ENCODE data around the gene LRRC1. TPM values are rescaled to one million over a fixed set of nuclear protein-coding genes. Genes with fewer than 3 reads are reported as not detected.

Gene LRRC1
- total and polyA plus RNA-seq, 10 of the 15 experiments (the other 5 are each of a cell fraction or from before 2014, with no cell fraction given) = 0.35 to 9.3 (median 0.63) TPM

DNA sequence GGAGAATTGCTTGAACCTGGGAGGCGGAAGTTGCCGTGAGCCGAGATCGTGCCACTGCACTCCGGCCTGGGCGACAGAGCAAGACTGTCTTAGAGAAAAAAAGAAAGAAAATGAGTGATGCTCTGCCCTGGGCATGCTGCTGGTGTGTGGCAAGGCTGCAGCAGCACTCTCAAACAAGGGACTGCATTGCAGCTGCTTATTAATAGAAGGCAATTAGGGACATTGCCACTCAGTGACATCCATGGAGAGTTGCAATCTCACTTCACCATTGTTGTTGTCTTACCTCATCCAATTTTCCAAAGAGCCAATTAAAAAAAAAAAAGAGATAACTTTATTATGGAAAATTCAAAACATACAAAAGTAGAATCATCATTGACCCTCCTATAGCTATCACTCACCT is 131.1 kb downstream of the LRRC1 start:
- Histone ChIP-seq H3K4me1 (ENCODE audit: control insufficient read depth, insufficient read depth, low read length) (no peaks in the 10 kb centered on the region), H3K27me3 (replicated peaks in 1 of 2; ENCODE audit: control insufficient read depth in 2 of 2, insufficient read depth in 2 of 2, low read length in 1 of 2) (no peaks in the 10 kb centered on the region), H3K36me3 (ENCODE audit: control insufficient read depth in 2 of 2, insufficient read depth in 2 of 2, low read length in 1 of 2) (no peaks in the 10 kb centered on the region), H3K4me2 (ENCODE audit: control insufficient read depth, insufficient read depth) (no peak overlapping the region), H3K9ac (ENCODE audit: control insufficient read depth, insufficient read depth, low read length) (no peak overlapping the region), H2AFZ (ENCODE audit: control insufficient read depth, low read depth, low read length) (no peak overlapping the region), H3K4me3 (no peak overlapping the region), H4K20me1 (ENCODE audit: control insufficient read depth, insufficient read depth) (no peaks in the 10 kb centered on the region), H3K9me3 (replicated peaks; ENCODE audit: control insufficient read depth, insufficient read depth, low read length) (no peaks in the 10 kb centered on the region), H3K79me2 (ENCODE audit: control insufficient read depth, insufficient read depth, low read length) (no peaks in the 10 kb centered on the region), H3K27ac (ENCODE audit: control insufficient read depth, insufficient read depth) (no peak overlapping the region)
- ChIA-PET RAD21 (ENCODE audit: unreplicated experiment) (interaction anchor here (0.7 kb wide), 1 partner anchor 10 kb away, joined by 3 read pairs; no protein-coding TSS in a partner anchor), POLR2A (no interaction called here), CTCF (no interaction called here), SMC1A (ENCODE audit: uncharacterized antibody, unreplicated experiment) (interaction anchor here (0.6 kb wide), 1 partner anchor 122 kb away, joined by 3 read pairs; no protein-coding TSS in a partner anchor)
- BruUV-seq (replicated peaks) = no TSS peak
- FAIRE-seq (no peak), ATAC-seq (no peak), DNase-seq (ENCODE audit: low read depth, low spot score) (no peak)
- no peak for TF ChIP-seq MYC (IDR thresholded peaks at IDR 0.05; ENCODE audit: insufficient read depth, insufficient read length, insufficient replicate concordance, low read length, severe bottlenecking)
- no peak for TF ChIP-seq MXI1 (IDR thresholded peaks at IDR 0.05; ENCODE audit: low read depth, low read length)
- TF ChIP-seq HDAC6 (IDR thresholded peaks at IDR 0.05; ENCODE audit: unreplicated experiment) = no peak
- TF ChIP-seq, protein P1, sequence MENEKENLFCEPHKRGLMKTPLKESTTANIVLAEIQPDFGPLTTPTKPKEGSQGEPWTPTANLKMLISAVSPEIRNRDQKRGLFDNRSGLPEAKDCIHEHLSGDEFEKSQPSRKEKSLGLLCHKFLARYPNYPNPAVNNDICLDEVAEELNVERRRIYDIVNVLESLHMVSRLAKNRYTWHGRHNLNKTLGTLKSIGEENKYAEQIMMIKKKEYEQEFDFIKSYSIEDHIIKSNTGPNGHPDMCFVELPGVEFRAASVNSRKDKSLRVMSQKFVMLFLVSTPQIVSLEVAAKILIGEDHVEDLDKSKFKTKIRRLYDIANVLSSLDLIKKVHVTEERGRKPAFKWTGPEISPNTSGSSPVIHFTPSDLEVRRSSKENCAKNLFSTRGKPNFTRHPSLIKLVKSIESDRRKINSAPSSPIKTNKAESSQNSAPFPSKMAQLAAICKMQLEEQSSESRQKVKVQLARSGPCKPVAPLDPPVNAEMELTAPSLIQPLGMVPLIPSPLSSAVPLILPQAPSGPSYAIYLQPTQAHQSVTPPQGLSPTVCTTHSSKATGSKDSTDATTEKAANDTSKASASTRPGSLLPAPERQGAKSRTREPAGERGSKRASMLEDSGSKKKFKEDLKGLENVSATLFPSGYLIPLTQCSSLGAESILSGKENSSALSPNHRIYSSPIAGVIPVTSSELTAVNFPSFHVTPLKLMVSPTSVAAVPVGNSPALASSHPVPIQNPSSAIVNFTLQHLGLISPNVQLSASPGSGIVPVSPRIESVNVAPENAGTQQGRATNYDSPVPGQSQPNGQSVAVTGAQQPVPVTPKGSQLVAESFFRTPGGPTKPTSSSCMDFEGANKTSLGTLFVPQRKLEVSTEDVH (IDR thresholded peaks at IDR 0.05; ENCODE audit: low read depth, partially characterized antibody) = no peak
- TF ChIP-seq ASH2L (IDR thresholded peaks at IDR 0.05; ENCODE audit: borderline replicate concordance, low read depth) = no peak
- TF ChIP-seq SIX5 (IDR thresholded peaks at IDR 0.05; ENCODE audit: low read depth, low read length, severe bottlenecking) = no peak
- no peak for TF ChIP-seq NFIC (IDR thresholded peaks at IDR 0.05; ENCODE audit: low read depth, low read length)
- no peak for TF ChIP-seq SUPT20H (IDR thresholded peaks at IDR 0.05; ENCODE audit: borderline replicate concordance, control insufficient read depth, low read depth, low read length)
- in situ Hi-C loops (cut with MboI) = no loop called here
- intact Hi-C loops (cut with micrococcal nuclease; ENCODE audit: unreplicated experiment) = no loop called here
- WGBS (ENCODE audit: insufficient coverage, insufficient replicate concordance, low lambda C conversion rate, missing lambda C conversion rate) = 78% methylated on average over 6 of the region's 6 CpGs

All from GM12878 (cell line).